ENCODE data around the gene FLT1. TPM values are rescaled to one million over a fixed set of nuclear protein-coding genes. Genes with fewer than 3 reads are reported as not detected.

Gene FLT1
- total and polyA plus RNA-seq, 7 donors, result 9.0 to 38.6 (median 15.6) TPM

GRCh38 chr13:28373810-28374209 lies 121.1 kb downstream of the FLT1 start:
- 66 to 73% (median 70%) methylated on average over 3 of the region's 3 CpGs for WGBS, 3 donors

DNA sequence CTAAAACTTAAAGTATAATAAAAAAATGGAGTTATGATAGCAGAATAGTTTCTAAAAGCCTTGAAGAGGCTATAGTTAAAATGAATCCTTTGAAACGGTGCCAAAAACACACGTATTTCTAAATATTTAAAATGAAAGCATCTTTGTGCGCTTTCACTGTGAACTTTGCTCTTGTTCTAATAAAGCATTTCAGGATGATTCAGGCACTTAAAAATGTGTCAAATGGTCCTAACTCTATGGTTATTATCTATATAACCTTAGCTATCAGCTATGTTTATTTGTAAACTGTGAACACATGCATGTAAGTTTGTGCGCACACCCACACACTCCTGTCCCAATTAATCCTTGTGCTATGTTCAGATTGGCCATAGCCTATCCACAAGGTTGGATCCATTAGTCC lies 124.5 kb downstream of the FLT1 start:
- H3K36me3 ChIP-seq (ENCODE audit: insufficient read depth in 1 of 2, low read depth in 1 of 2), result no peaks in the 10 kb centered on the region
- no peaks in the 10 kb centered on the region for H3K27me3 ChIP-seq (ENCODE audit: insufficient read depth in 3 of 3, low read length in 2 of 3)
- TF ChIP-seq CTCF (IDR thresholded peaks at IDR 0.05), result no peak
- no peak for DNase-seq
- intact Hi-C loops (cut with DNase I), result no loop called here
- H3K4me1 ChIP-seq, result no peaks in the 10 kb centered on the region
- ATAC-seq, result no peak
- H3K9me3 ChIP-seq, result no peaks in the 10 kb centered on the region
- WGBS, 3 donors, result 86 to 92% (median 91%) methylated on average over 4 of the region's 4 CpGs
- H3K4me3 ChIP-seq, result no peak overlapping the region
- H3K27ac ChIP-seq, result no peak overlapping the region

More at GRCh38 chr13:28373810-28374209, 121.1 kb downstream of the FLT1 start:
- ATAC-seq (no peak), DNase-seq (no peak)
- Histone ChIP-seq H3K27ac (no peak overlapping the region), H3K9me3 (no peaks in the 10 kb centered on the region), H3K36me3 (ENCODE audit: insufficient read depth in 1 of 2, low read depth in 1 of 2) (no peaks in the 10 kb centered on the region), H3K4me3 (no peak overlapping the region), H3K4me1 (no peaks in the 10 kb centered on the region), H3K27me3 (ENCODE audit: insufficient read depth in 3 of 3, low read length in 2 of 3) (no peaks in the 10 kb centered on the region)
- intact Hi-C loops (cut with DNase I), result no loop called here
- TF ChIP-seq CTCF (IDR thresholded peaks at IDR 0.05), result no peak

GRCh38 chr13:28358708-28359107 lies 136.2 kb downstream of the FLT1 start:
- Histone ChIP-seq H3K27ac (no peak overlapping the region), H3K4me1 (no peaks in the 10 kb centered on the region), H3K27me3 (ENCODE audit: insufficient read depth in 3 of 3, low read length in 2 of 3) (peaks cover 0 to 4% (median 0%) of the 10 kb centered on the region in 3 donors), H3K36me3 (ENCODE audit: insufficient read depth in 1 of 2, low read depth in 1 of 2) (no peaks in the 10 kb centered on the region), H3K4me3 (no peak overlapping the region), H3K9me3 (no peaks in the 10 kb centered on the region)
- TF ChIP-seq CTCF (IDR thresholded peaks at IDR 0.05), result no peak
- ATAC-seq, result no peak
- intact Hi-C loops (cut with DNase I), result no loop called here
- WGBS, 3 donors, result 70 to 86% (median 80%) methylated on average over 2 of the region's 2 CpGs
- no peak for DNase-seq

- no peak for ATAC-seq
- intact Hi-C loops (cut with DNase I), result no loop called here
- WGBS, 3 donors, result 83 to 84% (median 83%) methylated on average over 4 of the region's 4 CpGs
Observed at GRCh38 chr13:28357911-28358433, 137.0 kb downstream of the FLT1 start.

More at GRCh38 chr13:28357911-28358433, 137.0 kb downstream of the FLT1 start:
- no peak for TF ChIP-seq CTCF (IDR thresholded peaks at IDR 0.05)
- Histone ChIP-seq H3K27ac (no peak overlapping the region), H3K27me3 (ENCODE audit: insufficient read depth in 3 of 3, low read length in 2 of 3) (peaks cover 0 to 4% (median 0%) of the 10 kb centered on the region in 3 donors), H3K36me3 (ENCODE audit: insufficient read depth in 1 of 2, low read depth in 1 of 2) (no peaks in the 10 kb centered on the region), H3K4me3 (no peak overlapping the region), H3K9me3 (no peaks in the 10 kb centered on the region), H3K4me1 (no peaks in the 10 kb centered on the region)
- no peak for DNase-seq

Data from psoas muscle (tissue), 8 donors.